ENCODE data around the gene DBF4.
"Not testable (repeated sequence)": the region's sequence is repeated elsewhere in the genome, so short reads cannot be mapped to it uniquely, and the experiment has no call there.

DBF4 gene

GRCh38 chr7:87876040-87876868 is at the start of gene DBF4, which contains the start of gene SLC25A40:
Gene DBF4, plus strand, starts transcription at chr7:87876493. Its CDS starts 240 bp downstream, at chr7:87876733.
Gene SLC25A40, minus strand, starts transcription at chr7:87876360. Its CDS starts 17,633 bp downstream, at chr7:87858727.
- DNase-seq = peak; percentile 92

- not testable (repeated sequence) for DNase-seq
Measured at GRCh38 chr7:87828383-87828782, 47.9 kb upstream of the DBF4 start.

GRCh38 chr7:87831097-87831496 is 45.2 kb upstream of the DBF4 start:
- no peak for DNase-seq

GRCh38 chr7:87833130-87833529 is 43.2 kb upstream of the DBF4 start:
- no peak for DNase-seq

- DNase-seq = no peak
Measured at GRCh38 chr7:87837597-87837996, 38.7 kb upstream of the DBF4 start.

GRCh38 chr7:87850836-87851593 is 25.3 kb upstream of the DBF4 start:
- no peak for DNase-seq

GRCh38 chr7:87852306-87852705 is 24.0 kb upstream of the DBF4 start:
- DNase-seq = no peak

GRCh38 chr7:87853237-87853864 is 22.9 kb upstream of the DBF4 start:
- DNase-seq = no peak

- DNase-seq = no peak
Measured at GRCh38 chr7:87858417-87859100, 17.7 kb upstream of the DBF4 start.

- no peak for DNase-seq
Measured at GRCh38 chr7:87866089-87866488, 10.2 kb upstream of the DBF4 start.

- DNase-seq = not testable (repeated sequence)
Measured at GRCh38 chr7:87866533-87866932, 9.8 kb upstream of the DBF4 start.

GRCh38 chr7:87870471-87870870 is 5.8 kb upstream of the DBF4 start:
- no peak for DNase-seq

- no peak for DNase-seq
Measured at GRCh38 chr7:87872346-87872745, 3.9 kb upstream of the DBF4 start.

- not testable (repeated sequence) for DNase-seq
Measured at GRCh38 chr7:87873328-87873727, 3.0 kb upstream of the DBF4 start.

- no peak for DNase-seq
Measured at GRCh38 chr7:87874066-87874465, 2.2 kb upstream of the DBF4 start.

- no peak for DNase-seq
Measured at GRCh38 chr7:87875151-87876039, 898 bp upstream of the DBF4 start.

- peak; percentile 37 for DNase-seq
Measured at GRCh38 chr7:87876869-87877234, 559 bp downstream of the DBF4 start.

GRCh38 chr7:87877366-87878040 is 1.2 kb downstream of the DBF4 start:
- DNase-seq = no peak

GRCh38 chr7:87878208-87878735 is 2.0 kb downstream of the DBF4 start:
- DNase-seq = no peak

- DNase-seq = no peak
Measured at GRCh38 chr7:87882151-87882937, 6.1 kb downstream of the DBF4 start.
